HG02943 (cell line): ENCODE measurements around the gene PLEKHA5.
"Not testable (repeated sequence)": the region's sequence is repeated elsewhere in the genome, so short reads cannot be mapped to it uniquely, and the experiment has no call there.

ENCODE experiments used
- ATAC-seq: cut with Tn5 transposase; IDR thresholded peaks from one replicate; pipeline ENCODE4 v1.9.1; 2021; ENCODE audit warnings: mild to moderate bottlenecking, low read depth, moderate library complexity; ENCODE audit not compliant: unreplicated experiment

The PLEKHA5 gene

DNA sequence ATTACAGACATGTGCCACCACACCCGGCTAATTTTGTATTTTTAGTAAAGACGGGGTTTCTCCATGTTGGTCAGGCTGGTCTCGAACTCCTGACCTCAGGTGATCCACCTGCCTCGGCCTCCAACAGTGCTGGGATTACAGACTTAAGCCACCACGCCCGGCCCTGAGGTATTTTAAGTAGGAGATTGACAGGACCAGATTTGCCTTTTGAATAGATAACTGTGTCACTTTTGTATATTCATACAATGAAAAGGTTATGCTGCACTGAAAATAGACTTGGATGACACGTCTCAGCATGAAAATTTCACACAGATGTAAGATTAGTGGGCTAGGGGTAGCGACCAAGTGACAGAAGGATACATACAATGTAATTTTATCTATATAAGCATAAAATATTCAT is 263.1 kb downstream of the PLEKHA5 start:
- not testable (repeated sequence) for ATAC-seq

DNA sequence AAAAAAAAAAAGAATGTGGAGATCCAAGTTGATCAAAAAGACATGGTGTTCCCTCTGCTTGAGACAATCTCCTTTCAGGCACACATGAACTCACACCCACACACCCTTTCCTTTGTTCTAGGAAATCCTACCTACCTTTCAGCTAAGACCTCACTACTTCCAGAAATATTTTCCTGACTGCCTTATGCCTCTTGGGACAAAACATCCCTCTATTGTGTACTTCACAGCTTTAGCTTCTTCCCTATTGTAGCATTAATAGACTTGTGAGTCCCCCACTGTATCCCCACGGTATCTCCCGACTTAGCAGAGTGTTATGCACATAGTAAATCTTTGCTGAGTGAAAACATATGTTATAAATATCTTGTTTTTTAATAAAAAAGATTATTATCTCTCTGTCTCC is 264.9 kb downstream of the PLEKHA5 start:
- no peak for ATAC-seq

DNA sequence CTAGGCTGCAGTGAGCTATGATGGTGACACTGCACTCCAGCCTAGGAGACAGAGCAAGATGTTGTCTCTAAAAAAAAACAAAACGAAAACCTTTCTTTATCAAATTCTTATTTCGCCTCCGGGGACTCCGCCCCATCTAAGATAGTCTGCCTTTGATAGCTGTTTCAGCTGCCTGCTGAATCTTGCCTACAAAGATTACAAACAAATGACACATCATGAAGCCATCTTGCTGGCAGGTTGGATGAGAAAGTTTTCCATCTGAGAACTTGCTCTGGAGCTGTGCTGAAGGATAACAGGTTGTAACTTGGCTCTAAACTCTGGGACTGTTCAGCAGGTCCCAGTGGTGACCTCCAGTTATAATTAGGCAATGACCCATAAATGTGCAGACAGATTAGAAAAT is 268.0 kb downstream of the PLEKHA5 start:
- no peak for ATAC-seq

DNA sequence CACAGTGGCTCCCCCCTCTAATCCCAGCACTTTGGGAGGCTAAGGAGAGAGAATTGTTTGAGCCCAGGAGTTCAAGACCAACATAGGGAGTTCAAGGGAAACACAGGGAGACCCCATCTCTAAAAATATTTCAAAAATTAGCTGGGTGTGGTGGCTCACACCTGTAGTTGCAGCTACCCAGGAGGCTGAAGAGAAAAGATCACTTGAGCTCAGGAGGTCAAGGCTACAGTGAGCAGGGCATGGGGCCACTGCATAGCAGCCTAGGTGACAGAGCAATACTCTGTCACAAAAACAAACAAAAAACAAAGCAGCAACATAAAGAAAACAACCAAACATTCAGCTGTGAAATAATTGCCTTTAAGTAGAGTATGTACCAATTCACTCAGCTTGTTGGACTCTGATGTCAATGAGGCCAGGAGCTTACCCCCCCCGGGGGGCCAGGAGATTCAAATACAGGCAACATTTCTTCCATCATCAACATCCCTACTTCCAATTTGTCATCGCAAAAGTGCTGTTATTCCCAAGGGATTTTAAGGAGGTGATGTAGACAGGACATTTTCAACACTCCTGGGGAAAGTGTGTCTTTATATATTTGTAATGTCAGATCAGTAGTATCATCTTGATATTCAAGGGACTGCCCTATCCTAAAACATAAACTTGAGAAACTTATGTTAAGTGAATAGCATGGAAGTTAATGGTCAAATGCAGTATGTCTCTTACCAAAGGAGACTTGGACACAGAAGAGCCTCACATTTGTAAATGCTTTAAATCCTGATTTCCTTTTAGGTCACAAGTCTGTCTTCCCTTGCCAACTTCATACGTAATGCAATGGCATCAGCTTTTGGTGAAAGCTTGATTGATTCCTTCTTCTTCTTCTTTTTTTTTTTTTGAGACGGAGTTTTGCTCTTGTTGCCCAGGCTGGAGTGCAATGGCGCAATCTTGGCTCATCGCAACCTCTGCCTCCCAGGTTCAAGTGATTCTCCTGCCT is 269.1 kb downstream of the PLEKHA5 start:
- no peak for ATAC-seq

DNA sequence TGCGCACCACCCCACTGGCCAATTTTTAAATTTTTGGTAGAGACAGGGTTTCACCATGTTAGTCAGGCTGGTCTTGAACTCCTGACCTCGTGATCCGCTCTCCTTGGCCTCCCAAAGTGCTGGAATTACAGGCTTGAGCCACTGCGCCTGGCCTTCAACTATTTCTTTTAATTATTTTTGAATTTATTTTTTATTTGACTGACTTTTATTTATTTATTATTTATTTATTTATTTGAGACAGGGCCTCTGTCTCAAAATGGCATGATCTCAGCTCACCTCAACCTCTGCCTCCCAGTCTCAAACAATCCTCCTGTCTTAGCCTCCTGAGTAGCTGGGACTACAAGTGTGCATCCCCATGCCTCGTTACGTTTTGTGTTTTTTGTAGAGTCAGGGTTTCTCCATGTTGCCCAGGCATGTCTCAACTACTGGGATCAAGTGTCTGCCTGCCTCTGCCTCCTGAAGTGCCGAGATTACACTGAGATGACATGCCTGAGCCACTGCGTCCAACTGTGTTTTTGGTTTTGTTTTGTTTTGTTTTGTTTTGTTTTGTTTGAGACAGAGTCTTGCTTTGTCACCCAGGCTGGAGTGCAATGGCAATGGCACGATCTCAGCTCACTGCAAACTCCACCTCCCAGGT is 271.2 kb downstream of the PLEKHA5 start:
- not testable (repeated sequence) for ATAC-seq

DNA sequence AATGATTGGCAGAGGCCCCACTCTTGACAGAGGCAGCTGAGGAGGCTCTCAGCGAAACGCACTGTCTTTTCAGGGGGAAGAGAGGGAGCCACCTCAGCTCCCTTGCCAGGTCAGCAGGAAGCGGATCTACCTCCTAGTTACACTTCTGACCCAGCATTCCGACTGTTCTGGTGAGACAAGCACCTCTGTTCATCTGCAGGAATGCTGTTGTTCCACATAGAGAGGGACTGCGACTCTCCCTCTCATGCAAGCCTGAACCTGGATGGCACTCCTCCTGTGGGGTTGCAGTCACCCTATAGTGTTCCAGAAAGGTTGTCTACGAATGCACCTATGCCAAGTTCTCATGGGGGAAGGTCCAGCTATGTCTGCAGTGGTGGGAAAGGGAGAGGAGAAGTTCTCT is 272.7 kb downstream of the PLEKHA5 start:
- no peak for ATAC-seq

DNA sequence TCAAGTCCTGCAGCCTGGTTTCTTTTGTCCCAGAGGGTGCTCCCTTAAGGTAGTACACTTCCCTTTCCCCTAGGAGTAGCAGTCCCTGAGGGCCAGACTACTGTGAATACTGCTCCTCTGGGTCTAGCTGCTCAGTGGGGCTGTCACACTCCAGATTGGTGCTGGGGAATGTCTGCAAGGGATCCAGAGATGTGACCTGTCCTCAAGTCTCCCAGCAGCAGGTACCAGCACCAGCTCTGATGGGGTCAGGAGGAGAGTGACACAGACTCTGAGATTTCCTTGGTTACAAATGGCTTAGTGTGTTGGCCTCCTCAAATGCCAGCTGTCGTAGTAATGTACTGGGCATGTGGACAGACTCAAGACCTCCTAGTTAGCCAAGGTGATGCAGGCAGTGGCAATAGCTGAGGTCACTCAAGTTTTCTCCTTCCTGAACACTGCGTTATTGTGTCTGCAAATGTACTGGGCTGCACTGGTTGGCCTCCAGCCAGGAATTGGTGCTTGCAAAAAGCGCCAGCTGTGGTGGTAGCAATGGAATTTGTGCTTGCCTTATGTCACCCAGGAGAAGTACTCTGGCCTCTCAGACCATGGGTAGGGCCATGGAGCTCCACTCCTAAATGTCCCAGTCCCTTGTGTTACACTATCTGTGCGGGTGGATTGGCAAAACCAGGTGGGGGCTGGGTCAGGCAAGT is 273.4 kb downstream of the PLEKHA5 start:
- ATAC-seq: no peak

DNA sequence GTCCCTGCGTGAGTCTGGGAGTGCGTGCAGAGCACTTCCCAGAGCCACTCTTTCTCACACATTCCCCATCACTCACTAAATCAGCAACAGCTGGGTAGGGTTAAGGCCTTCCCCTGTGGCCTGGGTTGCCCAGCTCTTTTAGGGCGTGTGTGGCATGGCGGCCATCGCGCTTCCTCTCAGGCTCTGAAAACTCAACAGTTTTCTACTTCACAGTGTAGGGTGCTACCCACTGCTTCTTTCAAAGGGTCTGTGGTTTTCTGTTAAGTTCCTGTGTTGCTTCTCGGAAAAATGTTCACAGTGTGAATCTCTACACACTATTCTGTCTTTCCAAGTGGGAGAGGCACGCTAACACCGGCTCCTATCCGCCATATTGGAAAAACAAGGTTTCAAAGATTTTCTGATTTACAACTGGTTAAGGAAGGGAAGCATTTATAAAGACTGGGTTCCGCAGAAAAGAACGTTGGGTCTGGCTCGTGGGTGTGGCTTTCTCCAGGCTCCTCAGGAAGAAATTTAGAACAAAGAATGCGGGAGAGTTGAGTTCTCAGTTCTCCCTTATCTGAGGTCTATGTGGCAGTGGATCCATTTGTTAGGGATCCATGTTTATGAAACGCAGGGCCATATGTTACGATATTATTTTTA is 274.8 kb downstream of the PLEKHA5 start:
- ATAC-seq: no peak

DNA sequence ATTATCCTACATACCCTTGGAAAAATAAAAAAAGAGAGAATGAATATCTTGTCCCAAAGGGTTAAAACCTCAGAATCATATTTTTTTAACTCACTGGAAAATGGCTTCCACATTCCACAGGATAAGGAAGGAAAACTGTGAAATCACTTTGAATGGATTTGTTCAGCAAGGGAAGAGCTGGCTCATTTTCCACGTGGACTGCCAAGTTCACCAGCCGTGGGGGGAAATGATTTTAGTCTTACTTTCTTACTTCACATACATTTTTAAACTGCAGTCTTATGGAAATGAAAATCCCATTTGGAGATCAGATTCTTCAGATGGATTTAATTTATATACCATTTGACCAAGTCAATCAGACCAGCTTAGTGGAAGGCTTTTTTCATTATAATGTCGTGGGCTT is 279.8 kb downstream of the PLEKHA5 start:
- ATAC-seq: no peak

DNA sequence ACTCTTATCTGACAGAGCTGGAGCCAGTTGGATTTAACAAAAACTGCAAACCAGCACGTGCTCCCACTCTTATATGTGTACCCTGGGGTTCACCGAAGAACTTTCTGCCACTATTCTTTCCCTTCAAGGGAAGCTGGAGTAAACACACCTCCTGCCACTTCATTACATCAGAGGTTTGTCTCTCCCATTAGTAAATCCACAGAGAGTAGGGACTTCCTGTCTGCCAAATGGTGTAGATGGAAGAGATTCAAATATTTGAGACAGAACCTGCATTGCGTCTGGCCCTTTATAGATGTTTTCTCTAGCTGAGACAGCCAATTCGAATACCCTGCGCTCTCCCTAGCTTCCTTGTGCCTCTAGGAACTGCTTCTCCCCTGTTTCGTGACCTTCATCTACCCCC is 280.7 kb downstream of the PLEKHA5 start:
- ATAC-seq: no peak

DNA sequence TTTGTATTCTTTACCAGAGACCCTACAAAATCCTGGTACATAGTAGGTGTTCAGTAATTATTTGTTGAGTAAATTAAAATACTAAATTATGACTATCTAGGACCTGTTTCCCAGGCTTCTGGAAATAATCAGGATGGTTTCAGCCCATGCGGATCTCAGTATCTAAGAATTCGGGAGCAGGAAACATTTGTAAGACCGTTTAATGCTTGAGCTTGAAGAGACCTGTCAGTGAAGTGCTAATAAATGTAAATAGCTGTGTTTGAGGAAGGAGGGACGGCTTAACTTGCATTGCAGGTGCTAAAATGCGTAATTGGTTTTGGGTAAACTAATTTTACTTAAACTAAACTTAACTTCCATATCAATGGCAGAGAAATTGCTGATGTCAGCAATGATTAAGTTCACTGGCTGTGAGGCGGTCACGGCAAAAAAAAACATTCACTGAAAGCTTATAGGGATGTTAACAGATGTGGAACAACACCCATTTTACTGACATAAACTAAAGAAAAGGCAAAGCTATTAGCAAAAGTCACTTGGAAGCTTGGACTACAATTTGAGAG is 281.2 kb downstream of the PLEKHA5 start:
- no peak for ATAC-seq

DNA sequence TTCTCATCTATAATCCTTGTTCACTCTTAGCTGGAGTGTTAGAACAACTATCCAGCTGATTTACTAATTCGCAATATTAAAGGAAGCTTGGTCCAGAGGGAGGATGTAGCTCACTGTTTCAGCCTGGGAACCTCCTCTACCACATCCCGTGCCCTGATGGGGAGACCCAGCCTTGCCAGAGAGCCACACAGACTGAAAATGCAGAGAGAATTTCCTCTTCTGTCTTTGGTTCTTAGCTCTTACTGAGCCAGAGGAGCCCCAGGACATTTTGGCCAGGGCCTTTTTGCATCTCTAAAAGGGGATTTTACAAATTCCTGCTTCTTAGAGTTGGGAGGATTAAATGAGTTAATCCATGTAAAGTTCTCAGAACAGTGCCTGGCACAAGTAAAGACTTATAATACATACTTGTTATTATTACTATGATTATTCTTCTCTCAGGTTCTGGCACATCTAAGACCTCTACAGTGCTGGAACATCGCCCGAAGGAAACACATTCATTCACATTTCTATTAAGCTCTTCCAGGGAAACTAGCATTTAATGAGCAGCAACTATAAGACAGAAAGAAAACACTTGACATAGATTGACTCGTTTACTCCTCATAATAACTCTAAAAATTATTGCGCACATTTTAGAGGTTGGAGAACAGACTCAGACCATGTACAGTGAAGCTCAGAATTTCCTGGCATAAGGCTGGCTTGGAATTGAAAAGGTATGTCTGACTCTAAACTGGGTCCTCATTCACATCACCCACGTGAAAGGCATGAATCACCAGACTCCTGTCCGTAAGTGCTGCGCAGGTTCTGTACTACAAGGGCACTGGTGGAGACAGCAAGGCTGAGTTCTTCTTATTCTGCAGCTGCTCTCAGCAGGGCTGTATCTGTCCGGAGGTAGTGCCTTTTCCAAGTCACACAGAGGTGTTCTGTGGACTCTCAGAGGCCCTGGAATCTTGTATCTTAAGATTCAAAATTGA is 282.0 kb downstream of the PLEKHA5 start:
- ATAC-seq: no peak

DNA sequence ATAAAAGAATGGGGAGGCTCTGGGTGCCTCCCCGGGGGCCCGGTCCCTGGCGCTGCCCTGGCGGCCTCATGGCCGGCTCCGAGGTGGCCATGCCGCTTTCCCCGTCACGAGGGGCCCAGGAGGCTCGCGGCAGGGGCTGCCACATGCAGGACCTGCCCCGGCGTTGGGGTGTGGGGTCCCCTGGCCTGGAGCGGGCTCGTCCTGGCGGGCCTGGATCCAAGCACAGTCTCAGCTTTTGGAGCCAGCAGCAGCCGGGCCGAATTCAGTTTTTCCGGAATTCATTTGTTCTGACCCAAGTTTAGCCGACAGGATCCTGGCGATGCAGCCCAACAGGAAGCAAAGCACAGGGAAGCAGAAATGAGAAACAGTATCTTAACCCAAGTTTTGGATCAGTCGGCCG is 283.3 kb downstream of the PLEKHA5 start:
- no peak for ATAC-seq

DNA sequence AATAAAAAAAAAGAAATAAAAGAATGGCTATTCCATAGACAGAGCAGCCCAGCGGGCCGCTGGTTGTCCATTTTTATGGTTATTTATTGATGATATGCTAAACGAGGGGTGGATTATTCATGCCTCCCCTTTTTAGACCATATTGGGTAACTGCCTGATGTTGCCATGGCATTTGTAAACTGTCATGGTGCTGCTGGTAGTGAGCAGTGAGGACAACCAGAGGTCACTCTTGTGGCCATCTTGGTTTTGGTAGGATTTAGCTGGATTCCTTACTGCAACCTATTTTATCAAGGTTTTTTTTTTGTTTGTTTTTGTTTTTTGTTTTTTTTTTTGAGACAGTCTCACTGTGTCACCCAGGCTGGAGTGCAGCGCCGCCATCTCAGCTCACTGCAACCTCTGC is 284.0 kb downstream of the PLEKHA5 start:
- ATAC-seq: not testable (repeated sequence)

DNA sequence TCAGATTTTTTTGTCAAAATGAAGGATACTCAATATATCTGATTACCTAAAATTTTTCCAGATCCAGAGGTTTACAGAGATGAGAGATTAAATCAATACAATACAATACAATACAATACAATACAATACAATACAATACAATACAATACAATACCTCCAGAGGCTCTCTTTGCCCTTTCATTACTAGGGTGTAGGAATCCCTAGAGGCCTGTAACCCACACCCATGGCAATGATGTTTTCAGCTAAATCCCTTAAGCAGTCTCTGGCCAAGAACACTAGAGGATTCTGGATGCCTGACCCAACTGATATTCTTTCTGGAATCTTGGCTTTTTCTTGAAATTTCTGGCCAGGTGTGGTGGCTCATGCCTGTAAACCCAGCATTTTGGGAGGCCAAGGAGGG is 286.0 kb downstream of the PLEKHA5 start:
- ATAC-seq: no peak

DNA sequence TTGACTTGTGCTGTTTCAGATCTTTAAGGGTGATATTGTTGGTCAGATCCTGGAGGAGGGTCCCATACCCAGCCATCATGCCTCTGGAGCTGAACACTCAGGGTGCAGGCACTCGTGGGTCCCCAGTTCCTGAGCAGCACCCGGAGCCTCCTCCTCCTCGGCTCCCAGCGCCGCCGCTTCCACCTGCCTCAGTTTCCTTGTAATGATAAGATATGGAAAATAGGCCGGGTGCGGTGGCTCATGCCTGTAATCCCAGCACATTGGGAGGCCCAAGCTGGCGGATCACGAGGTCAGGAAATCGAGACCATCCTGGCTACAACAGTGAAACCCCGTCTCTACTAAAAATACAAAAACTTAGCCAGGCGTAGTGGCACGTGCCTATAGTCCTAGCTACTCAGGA is 289.6 kb downstream of the PLEKHA5 start:
- ATAC-seq: no peak

DNA sequence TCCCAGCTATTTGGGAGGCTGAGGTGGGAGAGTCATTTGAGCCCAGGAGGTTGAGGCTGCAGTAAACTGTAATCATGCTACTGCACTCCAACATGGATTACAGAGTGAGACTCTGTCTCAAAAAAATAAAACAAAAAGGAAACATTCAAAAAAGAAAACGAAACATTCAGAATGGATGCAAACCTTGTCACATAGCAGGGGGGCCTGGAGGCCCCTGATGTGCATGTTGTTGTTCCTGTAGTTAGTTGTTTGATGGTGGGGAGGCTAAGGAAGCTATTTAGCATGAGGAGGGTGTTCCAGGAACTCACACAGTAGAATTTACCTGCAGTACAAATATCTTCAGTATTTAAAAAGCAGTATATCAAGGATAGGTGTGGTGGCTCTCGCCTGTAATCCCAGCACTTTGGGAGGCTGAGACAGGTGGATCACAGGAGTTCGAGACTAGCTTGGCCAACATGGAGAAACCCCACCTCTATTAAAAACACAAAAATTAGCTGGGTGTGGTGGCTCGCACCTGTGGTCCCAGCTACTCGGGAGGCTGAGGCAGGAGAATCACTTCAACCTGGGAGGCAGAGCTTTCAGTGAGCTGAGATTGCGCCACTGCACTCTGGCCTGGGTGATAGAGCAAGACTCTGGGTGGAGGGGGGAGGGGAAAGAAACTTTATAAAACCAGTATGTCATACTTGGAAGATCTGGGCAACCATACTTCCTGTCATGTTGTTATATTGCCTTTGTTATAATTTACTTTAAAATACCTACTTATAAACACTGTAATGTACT is 292.2 kb downstream of the PLEKHA5 start:
- no peak for ATAC-seq

DNA sequence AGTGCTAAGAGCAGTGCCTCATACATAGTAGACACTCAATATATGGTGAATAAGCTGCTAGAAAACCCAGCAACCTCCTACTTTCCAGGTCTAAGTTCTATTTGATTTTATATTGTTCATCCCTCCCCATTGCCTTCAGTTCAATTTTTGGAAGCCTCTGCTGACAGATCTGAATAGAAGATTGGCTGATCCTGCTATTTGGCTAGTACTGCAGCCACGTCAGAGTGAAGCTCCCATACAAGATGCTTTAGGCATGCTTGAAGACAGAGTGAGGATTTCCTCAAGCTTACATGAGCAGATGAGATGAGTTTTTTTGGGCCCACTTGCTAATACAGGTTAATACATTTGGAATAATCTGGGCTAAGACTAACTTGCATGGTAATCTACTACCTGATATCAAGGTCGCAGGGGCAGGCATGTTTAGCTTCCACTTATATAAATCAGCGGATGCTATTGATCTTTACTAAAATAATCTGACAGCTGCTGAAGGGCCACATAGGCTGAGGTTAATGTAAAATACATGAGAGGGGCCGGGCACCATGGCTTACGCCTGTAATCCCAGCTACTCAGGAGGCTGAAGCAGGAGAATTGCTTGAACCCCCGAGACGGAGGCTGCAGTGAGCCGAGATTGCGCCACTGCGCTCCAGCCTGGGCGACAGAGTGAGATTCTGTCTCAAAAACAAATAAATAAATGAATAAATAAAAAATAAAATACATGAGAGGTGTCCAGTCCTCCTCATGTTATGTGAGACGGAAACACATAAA is 293.8 kb downstream of the PLEKHA5 start:
- ATAC-seq: no peak
